B cell (primary cell): ENCODE measurements around the gene C9orf152. TPM values are rescaled to one million over a fixed set of nuclear protein-coding genes. Genes with fewer than 3 reads are reported as not detected.

Experiments used
- ATAC-seq: fragments of 200-7000 bp; cut with Tn5 transposase; one replicate; pipeline ENCODE4 v1.10.0; 2021; ENCODE audit warnings: low read depth, mild to moderate bottlenecking, moderate number of reproducible peaks, moderate library complexity
- CTCF ChIA-PET: fragments of 350-600 bp; sonication (Branson Sonifier 250); formaldehyde crosslinking; loops from one replicate; lab custom pipeline; 2021; ENCODE audit warnings: antibody characterized with exemption, inconsistent platforms; lab: Charles Lee
- POLR2A ChIA-PET: fragments of 350-600 bp; sonication (Branson Sonifier 250); formaldehyde crosslinking; loops from one replicate; lab custom pipeline; 2021; ENCODE audit warnings: antibody characterized with exemption; lab: Charles Lee
- DNase-seq: peaks from one replicate; pipeline ENCODE4 v3.0.0; 2013
- H2AFZ ChIP-seq: 2 replicates; pipeline ENCODE4 v1.6.1; 2012; ENCODE audit warnings: mild to moderate bottlenecking, low read depth, low read length; ENCODE audit not compliant: insufficient read depth, poor library complexity, severe bottlenecking
- H3K27ac ChIP-seq, 2 donors: 1 replicate in 1 of 2; 2 replicates in 1 of 2; pipeline ENCODE4 v1.5.1; 2012 to 2013; ENCODE audit warnings: low read length in 2 of 2, mild to moderate bottlenecking in 2 of 2, moderate library complexity in 1 of 2
- H3K27me3 ChIP-seq, 4 experiments: fragments of 200-600 bp in 1 of 4; sonication (generic) in 1 of 4; replicated peaks in 1 of 4; 1 replicate in 2 of 4; 2 replicates in 2 of 4; pipeline versions ENCODE4 v1.6.1 to v1.7.0; 2013 to 2016; ENCODE audit warnings: low read length in 3 of 4, mild to moderate bottlenecking in 2 of 4, mixed read lengths in 1 of 4, moderate library complexity in 1 of 4; ENCODE audit not compliant: insufficient read depth in 4 of 4, control insufficient read depth in 3 of 4; ENCODE audit errors: control extremely low read depth in 1 of 4
- H3K36me3 ChIP-seq, 2 experiments: replicated peaks in 1 of 2; 1 replicate in 1 of 2; 2 replicates in 1 of 2; pipeline versions ENCODE4 v1.6.1 to v1.7.1; 2013; ENCODE audit warnings: low read length in 1 of 2; ENCODE audit not compliant: insufficient read depth in 2 of 2, control insufficient read depth in 1 of 2; ENCODE audit errors: control extremely low read depth in 1 of 2, extremely low read depth in 1 of 2
- H3K4me1 ChIP-seq, 2 donors: fragments of 200-600 bp in 1 of 2; sonication (generic) in 1 of 2; 1 replicate in 1 of 2; 2 replicates in 1 of 2; pipeline versions ENCODE4 v1.5.1 to v1.6.1; 2013 to 2017; ENCODE audit warnings: low read length in 2 of 2; ENCODE audit not compliant: control insufficient read depth in 2 of 2, insufficient read depth in 2 of 2
- H3K4me2 ChIP-seq: replicated peaks from 2 replicates; pipeline ENCODE3; 2012; ENCODE audit warnings: mild to moderate bottlenecking, low read depth, low read length; ENCODE audit not compliant: poor library complexity, severe bottlenecking
- H3K4me3 ChIP-seq, 5 experiments: fragments of 200-600 bp in 1 of 5; sonication (generic) in 1 of 5; 1 replicate in 3 of 5; 2 replicates in 2 of 5; pipeline versions ENCODE4 v1.5.1 to v1.7.0; 2011 to 2016; ENCODE audit warnings: low read length in 4 of 5, mild to moderate bottlenecking in 4 of 5, low read depth in 2 of 5, control low read depth in 1 of 5, moderate library complexity in 1 of 5; ENCODE audit not compliant: insufficient read depth in 1 of 5; ENCODE audit errors: control extremely low read depth in 1 of 5, extremely low read depth in 1 of 5
- H3K79me2 ChIP-seq: fragments of 200-600 bp; sonication (generic); one replicate; pipeline ENCODE4 v1.6.0; 2016; ENCODE audit warnings: low read length; ENCODE audit not compliant: control insufficient read depth, insufficient read depth
- H3K9ac ChIP-seq: fragments of 200-600 bp; sonication (generic); 2 replicates; pipeline ENCODE4 v1.6.1; 2017; ENCODE audit warnings: mild to moderate bottlenecking, low read length, moderate library complexity
- H3K9me3 ChIP-seq, 3 donors: one replicate each; pipeline versions ENCODE4 v1.6.1 to v1.7.1; 2013; ENCODE audit warnings: low read length in 2 of 3; ENCODE audit not compliant: control insufficient read depth in 2 of 3, insufficient read depth in 1 of 3; ENCODE audit errors: control extremely low read depth in 1 of 3
- H4K20me1 ChIP-seq: 2 replicates; pipeline ENCODE4 v1.6.0; 2012; ENCODE audit warnings: mild to moderate bottlenecking, low read length; ENCODE audit not compliant: insufficient read depth, control insufficient read depth, poor library complexity, severe bottlenecking
- H3K27ac Mint-ChIP-seq: one replicate; pipeline ENCODE4 v1.8.0; 2021; ENCODE audit warnings: mixed read lengths
- H3K27me3 Mint-ChIP-seq: one replicate; pipeline ENCODE4 v1.8.0; 2021; ENCODE audit warnings: mixed read lengths
- H3K4me1 Mint-ChIP-seq: one replicate; pipeline ENCODE4 v1.8.0; 2021; ENCODE audit warnings: mixed read lengths
- H3K4me3 Mint-ChIP-seq: one replicate; pipeline ENCODE4 v1.8.0; 2021; ENCODE audit warnings: mixed read lengths
- H3K9me3 Mint-ChIP-seq: one replicate; pipeline ENCODE4 v1.8.0; 2022; ENCODE audit warnings: mixed read lengths; ENCODE audit not compliant: insufficient read depth
- EZH2 ChIP-seq: IDR thresholded peaks from 2 replicates; pipeline ENCODE4 v1.6.1; 2012; ENCODE audit warnings: borderline replicate concordance, low read depth, mild to moderate bottlenecking, moderate library complexity, low read length; ENCODE audit not compliant: insufficient read depth, poor library complexity, severe bottlenecking
- WGBS: methylation state at CpG from one replicate; pipeline ENCODE4 v1.1.5; 2013; ENCODE audit warnings: missing lambda C conversion rate; ENCODE audit not compliant: insufficient coverage; 5-methylcytosine and 5-hydroxymethylcytosine counted together
- intact Hi-C: fragments of 100-400 bp; cut with micrococcal nuclease; formaldehyde crosslinking; loops from one replicate; pipeline ENCODE4 v1.10.0; 2022
- polyA plus RNA-seq: library from polyadenylated mRNA; depleted of rRNA; stranded (reverse); fragments of >200 nt; gene quantifications from 2 replicates; pipeline ENCODE4 v1.2.3, GENCODE V29; 2012
- total RNA-seq, 2 donors: library from RNA; stranded (reverse); fragments of 120-200 nt in 1 of 2; gene quantifications; 1 replicate in 1 of 2; 2 replicates in 1 of 2; pipeline versions ENCODE4 v1.2.3 to v1.2.4, GENCODE V29; 2013 to 2022
- TF ChIP-seq, protein P1 (sequence below): fragments of 200-600 bp; IDR thresholded peaks from one replicate; pipeline ENCODE4 v1.8.0; 2022; ENCODE audit warnings: antibody characterized with exemption, mild to moderate bottlenecking

C9orf152 gene
- total and polyA plus RNA-seq, 2 donors (not counting 1 experiment from before 2014, with no cell fraction given): not detected

GRCh38 chr9:110188101-110188500, 19.9 kb downstream of the C9orf152 start:
- ATAC-seq: no peak
- no peak overlapping the region for H3K27ac ChIP-seq
- Mint-ChIP-seq H3K27ac (no peak overlapping the region), H3K4me3 (no peak overlapping the region), H3K9me3 (no peaks in the 10 kb centered on the region), H3K27me3 (peaks cover 3% of the 10 kb centered on the region), H3K4me1 (peaks cover 11% of the 10 kb centered on the region)
- ChIA-PET CTCF (interaction anchor here (1.3 to 2.0 kb wide), 2 partner anchors 9 to 31 kb away, joined by 3 to 8 read pairs; no protein-coding TSS in a partner anchor), POLR2A (no interaction called here)
- no peaks in the 10 kb centered on the region for H3K9me3 ChIP-seq
- H3K36me3 ChIP-seq: no peaks in the 10 kb centered on the region
- no CpG with 5 or more reads among the region's 4 CpGs for WGBS
- H4K20me1 ChIP-seq: no peaks in the 10 kb centered on the region
- H2AFZ ChIP-seq: no peak overlapping the region
- no peak overlapping the region for H3K4me2 ChIP-seq
- no peak overlapping the region for H3K9ac ChIP-seq
- peaks cover 6% of the 10 kb centered on the region in 2 donors for H3K4me1 ChIP-seq
- no peak overlapping the region for H3K4me3 ChIP-seq
- DNase-seq: no peak
- intact Hi-C loops: no loop called here
- H3K79me2 ChIP-seq: no peaks in the 10 kb centered on the region
- no peaks in the 10 kb centered on the region for H3K27me3 ChIP-seq
- TF ChIP-seq EZH2: no peak
- TF ChIP-seq, protein P1, sequence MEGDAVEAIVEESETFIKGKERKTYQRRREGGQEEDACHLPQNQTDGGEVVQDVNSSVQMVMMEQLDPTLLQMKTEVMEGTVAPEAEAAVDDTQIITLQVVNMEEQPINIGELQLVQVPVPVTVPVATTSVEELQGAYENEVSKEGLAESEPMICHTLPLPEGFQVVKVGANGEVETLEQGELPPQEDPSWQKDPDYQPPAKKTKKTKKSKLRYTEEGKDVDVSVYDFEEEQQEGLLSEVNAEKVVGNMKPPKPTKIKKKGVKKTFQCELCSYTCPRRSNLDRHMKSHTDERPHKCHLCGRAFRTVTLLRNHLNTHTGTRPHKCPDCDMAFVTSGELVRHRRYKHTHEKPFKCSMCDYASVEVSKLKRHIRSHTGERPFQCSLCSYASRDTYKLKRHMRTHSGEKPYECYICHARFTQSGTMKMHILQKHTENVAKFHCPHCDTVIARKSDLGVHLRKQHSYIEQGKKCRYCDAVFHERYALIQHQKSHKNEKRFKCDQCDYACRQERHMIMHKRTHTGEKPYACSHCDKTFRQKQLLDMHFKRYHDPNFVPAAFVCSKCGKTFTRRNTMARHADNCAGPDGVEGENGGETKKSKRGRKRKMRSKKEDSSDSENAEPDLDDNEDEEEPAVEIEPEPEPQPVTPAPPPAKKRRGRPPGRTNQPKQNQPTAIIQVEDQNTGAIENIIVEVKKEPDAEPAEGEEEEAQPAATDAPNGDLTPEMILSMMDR: no peak

- WGBS: 100% methylated on average over 1 of the region's 2 CpGs
- intact Hi-C loops: no loop called here
- no peak overlapping the region for H3K4me3 ChIP-seq
- H3K9me3 ChIP-seq: no peaks in the 10 kb centered on the region
- H3K79me2 ChIP-seq: no peaks in the 10 kb centered on the region
- H3K4me2 ChIP-seq: no peak overlapping the region
- Mint-ChIP-seq H3K4me1 (peaks cover 11% of the 10 kb centered on the region), H3K27me3 (peaks cover 6% of the 10 kb centered on the region), H3K9me3 (no peaks in the 10 kb centered on the region), H3K4me3 (no peak overlapping the region), H3K27ac (no peak overlapping the region)
- ATAC-seq (no peak), DNase-seq (no peak)
- H3K9ac ChIP-seq: no peak overlapping the region
- H3K36me3 ChIP-seq: no peaks in the 10 kb centered on the region
- peaks cover 6 to 8% of the 10 kb centered on the region in 2 donors for H3K4me1 ChIP-seq
- POLR2A ChIA-PET: no interaction called here
- H4K20me1 ChIP-seq: no peaks in the 10 kb centered on the region
- H2AFZ ChIP-seq: no peak overlapping the region
- H3K27ac ChIP-seq: no peak overlapping the region
- H3K27me3 ChIP-seq: no peaks in the 10 kb centered on the region
- no peak for TF ChIP-seq EZH2
- TF ChIP-seq, protein P1: no peak
- CTCF ChIA-PET: interaction anchor here (1.3 to 2.0 kb wide), 2 partner anchors 8 to 32 kb away, joined by 3 to 8 read pairs; no protein-coding TSS in a partner anchor
Measured at GRCh38 chr9:110187126-110187525, 20.8 kb downstream of the C9orf152 start.
